Calu3 (cell line): ENCODE results near the gene LAMTOR5. TPM values are rescaled to one million over a fixed set of nuclear protein-coding genes. Genes with fewer than 3 reads are reported as not detected.
A peak's percentile ranks its signal among the peaks of the same experiment; 100 is the strongest.

Experiments
- BruUV-seq: library from RNA; stranded (reverse); fragments of 400-500 nt; replicated peaks from 2 replicates; lab custom pipeline; 2021; lab: Mats Ljungman, UMichigan
- CTCF ChIA-PET: fragments of 300-600 bp; sonication (Branson Sonifier 250); formaldehyde crosslinking; loops from one replicate; lab custom pipeline; 2022; ENCODE audit warnings: antibody characterized with exemption; lab: Charles Lee
- DNase-seq: peaks from one replicate; pipeline ENCODE4 v3.0.0; 2022
- H3K27ac Mint-ChIP-seq: one replicate; pipeline ENCODE4 v1.8.0; 2022; ENCODE audit warnings: mixed read lengths; ENCODE audit not compliant: unreplicated experiment
- H3K27me3 Mint-ChIP-seq: one replicate; pipeline ENCODE4 v1.8.0; 2022; ENCODE audit warnings: mixed read lengths; ENCODE audit not compliant: unreplicated experiment
- H3K36me3 Mint-ChIP-seq: one replicate; pipeline ENCODE4 v1.8.0; 2022; ENCODE audit warnings: mild to moderate bottlenecking, moderate library complexity, mixed read lengths; ENCODE audit not compliant: insufficient read depth, unreplicated experiment
- H3K4me1 Mint-ChIP-seq: one replicate; pipeline ENCODE4 v1.8.0; 2022; ENCODE audit warnings: mild to moderate bottlenecking, low read depth, mixed read lengths; ENCODE audit not compliant: unreplicated experiment
- H3K4me3 Mint-ChIP-seq: one replicate; pipeline ENCODE4 v1.8.0; 2022; ENCODE audit warnings: mild to moderate bottlenecking, low read depth, moderate library complexity, mixed read lengths; ENCODE audit not compliant: unreplicated experiment
- H3K9me3 Mint-ChIP-seq: one replicate; pipeline ENCODE4 v1.8.0; 2022; ENCODE audit warnings: low read depth, mixed read lengths; ENCODE audit not compliant: unreplicated experiment
- intact Hi-C: fragments of 100-400 bp; cut with micrococcal nuclease; formaldehyde crosslinking; loops from one replicate; pipeline ENCODE4 v1.10.0; 2022; ENCODE audit not compliant: unreplicated experiment
- total RNA-seq: library from RNA; stranded (reverse); gene quantifications from 2 replicates; pipeline ENCODE4 v1.2.3, GENCODE V29; 2022
- TF ChIP-seq, protein P1 (sequence below): fragments of 200-600 bp; IDR thresholded peaks from one replicate; pipeline ENCODE4 v1.8.0; 2022; ENCODE audit warnings: antibody characterized with exemption; ENCODE audit not compliant: unreplicated experiment

LAMTOR5 gene
- total RNA-seq, 1 experiment from 2014 or later, result 87.4 TPM

DNA sequence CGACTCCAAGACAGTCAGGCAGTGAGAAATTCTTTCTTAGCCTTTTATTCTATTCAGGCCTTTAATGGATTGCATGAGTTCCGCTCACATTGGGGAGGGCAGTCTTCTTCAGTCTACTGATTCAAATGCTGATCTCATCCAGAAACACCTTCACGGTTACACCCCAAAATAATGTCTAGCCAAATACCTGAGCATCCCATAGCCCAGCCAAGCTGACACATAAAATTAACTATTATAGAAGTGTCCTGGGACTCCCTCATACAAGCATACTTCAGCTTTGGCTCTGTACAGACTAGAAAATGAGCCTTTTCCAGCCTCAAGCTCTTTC lies 13.0 kb downstream of the LAMTOR5 start:
- no TSS peak for BruUV-seq
- Mint-ChIP-seq H3K36me3 (peaks cover 14% of the 10 kb centered on the region), H3K27ac (peak overlapping the region; percentile 9), H3K4me3 (no peak overlapping the region), H3K4me1 (peaks cover 20% of the 10 kb centered on the region), H3K9me3 (no peaks in the 10 kb centered on the region), H3K27me3 (no peaks in the 10 kb centered on the region)
- no peak for DNase-seq
- CTCF ChIA-PET, result no interaction called here
- TF ChIP-seq, protein P1, sequence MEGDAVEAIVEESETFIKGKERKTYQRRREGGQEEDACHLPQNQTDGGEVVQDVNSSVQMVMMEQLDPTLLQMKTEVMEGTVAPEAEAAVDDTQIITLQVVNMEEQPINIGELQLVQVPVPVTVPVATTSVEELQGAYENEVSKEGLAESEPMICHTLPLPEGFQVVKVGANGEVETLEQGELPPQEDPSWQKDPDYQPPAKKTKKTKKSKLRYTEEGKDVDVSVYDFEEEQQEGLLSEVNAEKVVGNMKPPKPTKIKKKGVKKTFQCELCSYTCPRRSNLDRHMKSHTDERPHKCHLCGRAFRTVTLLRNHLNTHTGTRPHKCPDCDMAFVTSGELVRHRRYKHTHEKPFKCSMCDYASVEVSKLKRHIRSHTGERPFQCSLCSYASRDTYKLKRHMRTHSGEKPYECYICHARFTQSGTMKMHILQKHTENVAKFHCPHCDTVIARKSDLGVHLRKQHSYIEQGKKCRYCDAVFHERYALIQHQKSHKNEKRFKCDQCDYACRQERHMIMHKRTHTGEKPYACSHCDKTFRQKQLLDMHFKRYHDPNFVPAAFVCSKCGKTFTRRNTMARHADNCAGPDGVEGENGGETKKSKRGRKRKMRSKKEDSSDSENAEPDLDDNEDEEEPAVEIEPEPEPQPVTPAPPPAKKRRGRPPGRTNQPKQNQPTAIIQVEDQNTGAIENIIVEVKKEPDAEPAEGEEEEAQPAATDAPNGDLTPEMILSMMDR, result no peak
- intact Hi-C loops, result loop anchor here (5.0 kb wide), 1 partner anchor 57 kb away; the partner anchor contains the start of gene RBM15

DNA sequence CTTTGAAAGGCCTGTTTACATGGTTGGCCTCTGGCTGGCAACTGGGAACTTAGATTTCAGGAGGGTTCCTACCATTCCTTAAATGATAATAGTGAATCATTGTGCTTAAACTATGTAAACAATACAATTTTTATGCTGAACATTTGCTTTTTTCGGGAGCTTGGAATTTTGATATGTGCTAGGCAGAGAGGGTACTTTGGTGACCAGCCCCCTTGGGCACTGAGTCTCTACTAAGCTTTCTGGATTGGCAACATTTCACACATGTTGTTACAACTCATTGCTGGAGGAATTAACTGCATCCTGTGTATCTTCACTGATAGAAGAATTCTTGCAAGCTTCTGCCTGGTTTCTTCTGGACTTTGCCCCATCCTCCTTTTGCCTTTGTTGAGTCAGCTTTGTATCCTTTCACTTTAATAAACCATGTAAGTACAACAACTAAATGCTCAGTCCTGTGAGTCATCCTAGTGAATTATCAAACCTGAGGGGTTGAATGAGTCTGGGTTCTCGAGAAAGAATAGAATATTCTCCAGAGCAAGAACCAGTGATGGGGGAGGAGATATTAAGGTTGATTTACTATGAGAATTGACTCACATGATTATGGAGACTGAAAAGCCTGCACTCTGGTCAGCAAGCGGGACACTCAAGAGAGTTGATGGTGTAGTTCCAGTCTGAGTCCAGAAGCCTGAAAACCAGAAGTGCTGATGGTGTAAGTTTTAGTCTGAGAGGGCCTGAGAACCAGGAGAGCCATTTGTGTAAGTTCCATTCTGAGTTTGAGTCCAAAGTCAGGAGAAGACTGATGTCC lies 13.6 kb downstream of the LAMTOR5 start:
- peak overlapping the region; percentile 9 for H3K27ac Mint-ChIP-seq
- peaks cover 20% of the 10 kb centered on the region for H3K4me1 Mint-ChIP-seq
- no peaks in the 10 kb centered on the region for H3K9me3 Mint-ChIP-seq
- TF ChIP-seq, protein P1, result no peak
- H3K27me3 Mint-ChIP-seq, result no peaks in the 10 kb centered on the region
- intact Hi-C loops, result loop anchor here (5.0 kb wide), 1 partner anchor 57 kb away; the partner anchor contains the start of gene RBM15
- peak; percentile 24 for DNase-seq
- peaks cover 15% of the 10 kb centered on the region for H3K36me3 Mint-ChIP-seq
- H3K4me3 Mint-ChIP-seq, result no peak overlapping the region
- no TSS peak for BruUV-seq
- CTCF ChIA-PET, result no interaction called here

DNA sequence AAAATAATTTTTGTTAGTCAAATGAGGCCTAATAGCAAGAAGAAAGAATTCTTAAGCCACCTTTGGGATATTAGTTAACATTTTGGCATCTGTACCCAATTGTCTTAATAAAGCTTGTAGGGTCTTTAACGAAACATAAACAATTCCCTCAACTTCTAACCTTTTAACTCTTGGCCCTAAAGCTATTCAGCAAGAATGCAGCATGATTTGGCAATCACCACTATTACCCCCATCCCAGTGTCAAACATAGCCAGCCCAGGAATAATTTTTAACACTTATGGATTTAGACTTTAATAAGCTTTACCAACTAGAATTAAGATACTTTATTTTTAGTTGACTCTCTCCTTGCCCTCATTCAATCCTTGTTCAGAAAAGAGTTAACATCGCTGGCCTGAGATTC lies 14.2 kb downstream of the LAMTOR5 start:
- no peak overlapping the region for H3K27ac Mint-ChIP-seq
- peaks cover 15% of the 10 kb centered on the region for H3K36me3 Mint-ChIP-seq
- BruUV-seq, result no TSS peak
- no peaks in the 10 kb centered on the region for H3K9me3 Mint-ChIP-seq
- peaks cover 20% of the 10 kb centered on the region for H3K4me1 Mint-ChIP-seq
- CTCF ChIA-PET, result no interaction called here
- no peak overlapping the region for H3K4me3 Mint-ChIP-seq
- TF ChIP-seq, protein P1, result no peak
- no peaks in the 10 kb centered on the region for H3K27me3 Mint-ChIP-seq
- no peak for DNase-seq
- intact Hi-C loops, result loop anchor here (5.0 kb wide), 1 partner anchor 56 kb away; the partner anchor contains the start of gene RBM15

DNA sequence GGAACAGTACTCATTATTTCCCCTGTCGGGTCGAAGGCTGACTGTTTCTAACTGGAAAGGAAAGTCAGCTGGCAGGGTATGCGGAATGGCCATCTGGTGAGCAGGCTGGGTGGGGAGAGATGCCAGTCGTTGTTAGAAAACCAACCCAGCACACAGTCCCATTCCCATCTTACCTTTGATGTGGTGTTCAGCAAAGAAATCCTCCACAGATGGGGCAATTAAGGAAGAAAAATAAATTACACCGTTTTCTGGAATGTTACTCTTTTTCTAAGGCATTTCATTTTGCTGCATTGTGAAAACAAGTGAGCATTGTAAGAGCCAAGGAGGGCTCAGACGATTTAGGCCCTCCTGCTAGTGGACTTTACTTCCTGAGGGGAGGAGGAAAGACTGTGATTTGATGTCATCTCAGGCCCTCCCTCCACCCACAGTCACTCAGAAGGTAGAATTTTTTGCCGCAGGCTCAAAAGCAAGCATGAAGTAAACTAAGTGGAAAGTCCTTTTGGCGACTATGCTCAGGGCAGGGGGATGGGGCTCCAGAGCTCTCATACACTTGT lies 16.7 kb downstream of the LAMTOR5 start, which contains the start of gene SLC16A4:
SLC16A4 (minus strand) TSS at position 335 of the 554 bp plus-strand sequence. CDS start 1,703 bp downstream, outside the sequence.
- no peaks in the 10 kb centered on the region for H3K27me3 Mint-ChIP-seq
- TF ChIP-seq, protein P1, result no peak
- H3K27ac Mint-ChIP-seq, result no peak within 1 kb of the TSS
- no peak within 1 kb of the TSS for H3K4me3 Mint-ChIP-seq
- H3K36me3 Mint-ChIP-seq, result peaks cover 15% of the 10 kb centered on the region
- BruUV-seq, result no TSS peak
- intact Hi-C loops, result loop anchor here (5.0 kb wide), 1 partner anchor 53 kb away; the partner anchor contains the start of gene RBM15
- DNase-seq, result no peak
- no peaks in the 10 kb centered on the region for H3K9me3 Mint-ChIP-seq
- peaks cover 20% of the 10 kb centered on the region for H3K4me1 Mint-ChIP-seq
- CTCF ChIA-PET, result no interaction called here
